ENCODE measurements around the gene MRPS18B. TPM values are rescaled to one million over a fixed set of nuclear protein-coding genes. Genes with fewer than 3 reads are reported as not detected.
A peak's percentile ranks its signal among the peaks of the same experiment; 100 is the strongest.

MRPS18B gene
- total RNA-seq, 1 experiment from 2014 or later: 119 TPM

- no peak overlapping the region for H3K27ac ChIP-seq (ENCODE audit: low read length)
- H4K20me1 ChIP-seq (ENCODE audit: insufficient read depth, low read depth, low read length): peaks cover 41% of the 10 kb centered on the region
- H3K79me2 ChIP-seq (ENCODE audit: low read length): no peaks in the 10 kb centered on the region
- H3K9ac ChIP-seq (ENCODE audit: low read length): no peak overlapping the region
- no peaks in the 10 kb centered on the region for H3K27me3 ChIP-seq (ENCODE audit: low read length)
- H3K36me3 ChIP-seq (ENCODE audit: insufficient read depth, low read length): peaks cover 53% of the 10 kb centered on the region
- DNase-seq: no peak
- no peak overlapping the region for H3K4me3 ChIP-seq (ENCODE audit: low read length)
- H3K9me2 ChIP-seq (replicated peaks; ENCODE audit: insufficient read depth, low read length): no peaks in the 10 kb centered on the region
- H2AFZ ChIP-seq (ENCODE audit: low read length): no peak overlapping the region
- no peaks in the 10 kb centered on the region for H3K9me3 ChIP-seq (ENCODE audit: low read length)
- no peak overlapping the region for H3K4me2 ChIP-seq (ENCODE audit: low read depth, low read length, poor library complexity, severe bottlenecking)
- no peaks in the 10 kb centered on the region for H3K4me1 ChIP-seq (ENCODE audit: low read length)
Measured at GRCh38 chr6:30599625-30600324, 17.9 kb upstream of the MRPS18B start.

- no peaks in the 10 kb centered on the region for H3K9me2 ChIP-seq (replicated peaks; ENCODE audit: insufficient read depth, low read length)
- no peaks in the 10 kb centered on the region for H3K9me3 ChIP-seq (ENCODE audit: low read length)
- H3K9ac ChIP-seq (ENCODE audit: low read length): no peak overlapping the region
- H3K36me3 ChIP-seq (ENCODE audit: insufficient read depth, low read length): peaks cover 57% of the 10 kb centered on the region
- no peak for DNase-seq
- H3K4me2 ChIP-seq (ENCODE audit: low read depth, low read length, poor library complexity, severe bottlenecking): no peak overlapping the region
- no peaks in the 10 kb centered on the region for H3K79me2 ChIP-seq (ENCODE audit: low read length)
- no peak overlapping the region for H3K27ac ChIP-seq (ENCODE audit: low read length)
- no peak overlapping the region for H3K4me3 ChIP-seq (ENCODE audit: low read length)
- H4K20me1 ChIP-seq (ENCODE audit: insufficient read depth, low read depth, low read length): peaks cover 47% of the 10 kb centered on the region
- no peak overlapping the region for H2AFZ ChIP-seq (ENCODE audit: low read length)
- no peaks in the 10 kb centered on the region for H3K4me1 ChIP-seq (ENCODE audit: low read length)
- no peaks in the 10 kb centered on the region for H3K27me3 ChIP-seq (ENCODE audit: low read length)
Measured at GRCh38 chr6:30600451-30600961, 17.1 kb upstream of the MRPS18B start.

- Histone ChIP-seq H3K79me2 (ENCODE audit: low read length) (no peaks in the 10 kb centered on the region), H4K20me1 (ENCODE audit: insufficient read depth, low read depth, low read length) (peaks cover 51% of the 10 kb centered on the region), H3K4me1 (ENCODE audit: low read length) (no peaks in the 10 kb centered on the region), H3K27me3 (ENCODE audit: low read length) (no peaks in the 10 kb centered on the region), H3K4me3 (ENCODE audit: low read length) (no peak overlapping the region), H3K9me3 (ENCODE audit: low read length) (no peaks in the 10 kb centered on the region), H3K9me2 (replicated peaks; ENCODE audit: insufficient read depth, low read length) (no peaks in the 10 kb centered on the region), H3K27ac (ENCODE audit: low read length) (no peak overlapping the region), H3K36me3 (ENCODE audit: insufficient read depth, low read length) (peaks cover 64% of the 10 kb centered on the region), H3K4me2 (ENCODE audit: low read depth, low read length, poor library complexity, severe bottlenecking) (no peak overlapping the region), H2AFZ (ENCODE audit: low read length) (no peak overlapping the region), H3K9ac (ENCODE audit: low read length) (no peak overlapping the region)
- no peak for DNase-seq
Measured at GRCh38 chr6:30601436-30601814, 16.2 kb upstream of the MRPS18B start.

GRCh38 chr6:30601815-30602641, 15.6 kb upstream of the MRPS18B start:
- Histone ChIP-seq H4K20me1 (ENCODE audit: insufficient read depth, low read depth, low read length) (peaks cover 57% of the 10 kb centered on the region), H3K36me3 (ENCODE audit: insufficient read depth, low read length) (peaks cover 70% of the 10 kb centered on the region), H3K27ac (ENCODE audit: low read length) (no peak overlapping the region), H3K9me3 (ENCODE audit: low read length) (no peaks in the 10 kb centered on the region), H3K9ac (ENCODE audit: low read length) (no peak overlapping the region), H3K4me1 (ENCODE audit: low read length) (no peaks in the 10 kb centered on the region), H2AFZ (ENCODE audit: low read length) (no peak overlapping the region), H3K79me2 (ENCODE audit: low read length) (no peaks in the 10 kb centered on the region), H3K4me3 (ENCODE audit: low read length) (no peak overlapping the region), H3K9me2 (replicated peaks; ENCODE audit: insufficient read depth, low read length) (no peaks in the 10 kb centered on the region), H3K4me2 (ENCODE audit: low read depth, low read length, poor library complexity, severe bottlenecking) (no peak overlapping the region), H3K27me3 (ENCODE audit: low read length) (no peaks in the 10 kb centered on the region)
- DNase-seq: no peak

GRCh38 chr6:30603961-30604360, 13.7 kb upstream of the MRPS18B start:
- Histone ChIP-seq H3K27ac (ENCODE audit: low read length) (no peak overlapping the region), H2AFZ (ENCODE audit: low read length) (no peak overlapping the region), H4K20me1 (ENCODE audit: insufficient read depth, low read depth, low read length) (peaks cover 62% of the 10 kb centered on the region)

GRCh38 chr6:30610065-30610464, 7.6 kb upstream of the MRPS18B start:
- peaks cover 21% of the 10 kb centered on the region for H3K79me2 ChIP-seq (ENCODE audit: low read length)
- H3K4me1 ChIP-seq (ENCODE audit: low read length): peaks cover 33% of the 10 kb centered on the region
- no peak overlapping the region for H3K27ac ChIP-seq (ENCODE audit: low read length)
- H2AFZ ChIP-seq (ENCODE audit: low read length): no peak overlapping the region
- no peaks in the 10 kb centered on the region for H3K9me3 ChIP-seq (ENCODE audit: low read length)
- no peak overlapping the region for H3K9ac ChIP-seq (ENCODE audit: low read length)
- no peaks in the 10 kb centered on the region for H3K9me2 ChIP-seq (replicated peaks; ENCODE audit: insufficient read depth, low read length)
- no peaks in the 10 kb centered on the region for H3K27me3 ChIP-seq (ENCODE audit: low read length)
- H3K4me2 ChIP-seq (ENCODE audit: low read depth, low read length, poor library complexity, severe bottlenecking): no peak overlapping the region
- H4K20me1 ChIP-seq (ENCODE audit: insufficient read depth, low read depth, low read length): peaks cover 18% of the 10 kb centered on the region
- H3K4me3 ChIP-seq (ENCODE audit: low read length): no peak overlapping the region
- DNase-seq: no peak
- H3K36me3 ChIP-seq (ENCODE audit: insufficient read depth, low read length): peaks cover 57% of the 10 kb centered on the region

More at GRCh38 chr6:30603961-30604360, 13.7 kb upstream of the MRPS18B start:
- Histone ChIP-seq H3K9me3 (ENCODE audit: low read length) (no peaks in the 10 kb centered on the region), H3K4me2 (ENCODE audit: low read depth, low read length, poor library complexity, severe bottlenecking) (no peak overlapping the region), H3K79me2 (ENCODE audit: low read length) (no peaks in the 10 kb centered on the region), H3K9me2 (replicated peaks; ENCODE audit: insufficient read depth, low read length) (no peaks in the 10 kb centered on the region), H3K4me3 (ENCODE audit: low read length) (no peak overlapping the region), H3K36me3 (ENCODE audit: insufficient read depth, low read length) (peaks cover 84% of the 10 kb centered on the region), H3K27me3 (ENCODE audit: low read length) (no peaks in the 10 kb centered on the region), H3K9ac (ENCODE audit: low read length) (no peak overlapping the region), H3K4me1 (ENCODE audit: low read length) (no peaks in the 10 kb centered on the region)
- DNase-seq: no peak

- Histone ChIP-seq H3K4me2 (ENCODE audit: low read depth, low read length, poor library complexity, severe bottlenecking) (no peak overlapping the region), H3K36me3 (ENCODE audit: insufficient read depth, low read length) (peaks cover 53% of the 10 kb centered on the region), H3K27me3 (ENCODE audit: low read length) (no peaks in the 10 kb centered on the region), H2AFZ (ENCODE audit: low read length) (no peak overlapping the region), H3K9me2 (replicated peaks; ENCODE audit: insufficient read depth, low read length) (no peaks in the 10 kb centered on the region), H3K9me3 (ENCODE audit: low read length) (no peaks in the 10 kb centered on the region), H4K20me1 (ENCODE audit: insufficient read depth, low read depth, low read length) (peaks cover 16% of the 10 kb centered on the region), H3K79me2 (ENCODE audit: low read length) (peaks cover 28% of the 10 kb centered on the region), H3K27ac (ENCODE audit: low read length) (peak overlapping the region; percentile 94; the same call in 1 of the 2 replicates), H3K4me3 (ENCODE audit: low read length) (no peak overlapping the region), H3K9ac (ENCODE audit: low read length) (no peak overlapping the region), H3K4me1 (ENCODE audit: low read length) (peaks cover 45% of the 10 kb centered on the region)
- no peak for DNase-seq
Measured at GRCh38 chr6:30611150-30611855, 6.3 kb upstream of the MRPS18B start.

- Histone ChIP-seq H3K79me2 (ENCODE audit: low read length) (peaks cover 33% of the 10 kb centered on the region), H3K4me2 (ENCODE audit: low read depth, low read length, poor library complexity, severe bottlenecking) (no peak overlapping the region), H3K9me2 (replicated peaks; ENCODE audit: insufficient read depth, low read length) (no peaks in the 10 kb centered on the region), H2AFZ (ENCODE audit: low read length) (no peak overlapping the region), H3K9ac (ENCODE audit: low read length) (no peak overlapping the region), H3K36me3 (ENCODE audit: insufficient read depth, low read length) (peaks cover 53% of the 10 kb centered on the region), H3K4me1 (ENCODE audit: low read length) (peaks cover 47% of the 10 kb centered on the region), H3K4me3 (ENCODE audit: low read length) (no peak overlapping the region), H3K9me3 (ENCODE audit: low read length) (no peaks in the 10 kb centered on the region), H3K27me3 (ENCODE audit: low read length) (no peaks in the 10 kb centered on the region), H3K27ac (ENCODE audit: low read length) (peak overlapping the region; percentile 94), H4K20me1 (ENCODE audit: insufficient read depth, low read depth, low read length) (peaks cover 10% of the 10 kb centered on the region)
- no peak for DNase-seq
Measured at GRCh38 chr6:30611856-30612194, 5.8 kb upstream of the MRPS18B start.

Measured in Karpas-422 (cell line).